Cardiac ventricle fibroblast (primary cell): ENCODE measurements around the gene RPL6. TPM values are rescaled to one million over a fixed set of nuclear protein-coding genes. Genes with fewer than 3 reads are reported as not detected.

Source experiments
- total RNA-seq: library from RNA; depleted of rRNA; stranded (reverse); fragments of >200 nt; gene quantifications from 2 replicates; pipeline ENCODE4 v1.2.3, GENCODE V29; 2015

RPL6 gene
- 1,899 and 1,923 TPM in 2 replicates for total RNA-seq

DNA sequence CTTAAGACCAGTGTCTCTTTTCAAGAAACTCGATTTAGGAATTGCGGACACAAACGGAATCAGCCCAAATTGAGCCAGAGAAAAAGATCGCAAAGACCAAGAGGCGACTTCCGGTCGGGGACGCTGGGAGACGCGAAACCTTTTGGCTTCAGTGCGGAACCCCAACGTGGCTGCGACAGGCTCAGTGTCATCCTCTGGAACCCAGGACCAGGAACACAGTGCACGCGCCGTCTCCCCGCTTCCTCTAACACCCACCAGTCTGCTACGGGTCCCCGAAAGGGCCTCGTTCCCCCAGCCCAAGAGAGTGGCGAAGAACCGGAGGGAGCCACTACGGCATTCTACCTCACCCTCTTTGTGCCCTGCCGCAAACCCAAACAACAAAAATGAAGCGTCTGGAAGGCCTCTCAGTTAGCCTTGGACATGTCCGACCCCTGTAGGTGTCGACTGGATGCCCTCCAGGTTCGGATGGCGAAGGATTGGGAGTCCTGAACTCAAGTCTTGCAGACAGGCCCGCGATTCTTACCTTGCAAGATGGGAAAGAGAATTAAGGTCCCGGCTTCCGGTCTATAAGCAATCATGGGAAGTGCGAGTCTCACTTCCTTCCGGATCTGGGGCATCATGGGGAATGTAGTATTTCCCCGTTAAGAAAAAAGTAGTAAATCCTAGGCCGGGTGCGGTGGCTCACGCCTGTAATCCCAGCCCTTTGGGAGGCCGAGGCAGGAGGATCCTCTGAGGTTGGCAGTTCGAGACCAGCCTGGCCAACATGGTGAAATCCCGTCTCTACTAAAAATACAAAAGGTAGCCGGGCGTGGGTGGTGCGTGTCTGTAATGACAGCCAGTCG is at the start of gene RPL6:
Gene RPL6, minus strand, starts transcription at position 542 of the 842 bp plus-strand sequence. CDS start 949 bp downstream, outside the sequence.

DNA sequence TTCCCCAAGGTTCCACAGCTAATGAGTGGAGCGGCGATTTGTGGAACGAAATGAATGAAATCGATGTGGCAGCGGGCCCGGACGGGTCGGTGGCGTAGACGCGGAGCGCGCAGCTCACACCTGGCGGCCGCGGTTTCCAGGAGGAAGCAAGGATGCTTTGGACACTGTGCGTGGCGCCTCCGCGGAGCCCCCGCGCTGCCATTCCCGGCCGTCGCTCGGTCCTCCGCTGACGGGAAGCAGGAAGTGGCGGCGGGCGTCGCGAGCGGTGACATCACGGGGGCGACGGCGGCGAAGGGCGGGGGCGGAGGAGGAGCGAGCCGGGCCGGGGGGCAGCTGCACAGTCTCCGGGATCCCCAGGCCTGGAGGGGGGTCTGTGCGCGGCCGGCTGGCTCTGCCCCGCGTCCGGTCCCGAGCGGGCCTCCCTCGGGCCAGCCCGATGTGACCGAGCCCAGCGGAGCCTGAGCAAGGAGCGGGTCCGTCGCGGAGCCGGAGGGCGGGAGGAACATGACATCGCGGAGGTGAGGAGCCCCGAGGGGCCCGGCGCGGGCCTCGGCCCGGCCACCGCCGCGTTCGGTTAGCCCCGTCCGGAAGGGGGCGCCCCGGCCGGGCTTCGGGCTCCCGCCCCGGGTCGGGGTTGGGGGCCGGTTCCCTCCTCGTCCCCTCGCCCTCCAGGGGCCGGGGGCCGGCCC is 9.3 kb upstream of the RPL6 start, which contains the start of gene PTPN11:
Gene PTPN11, plus strand, starts transcription at position 340 of the 689 bp plus-strand sequence. Its CDS starts 165 bp downstream, at position 505.

GRCh38 chr12:112381883-112382796 is 27.3 kb downstream of the RPL6 start, which contains the start of gene HECTD4:
Gene HECTD4 (minus strand): TSS chr12:112382431. CDS start chr12:112382128, 303 bp downstream.

Other genes with a start within 250 kb of the RPL6 start
- gene HECTD4, start 27.2 kb downstream of the RPL6 start, total RNA-seq = 10.2 and 11.3 TPM in 2 replicates
- 46.0 and 48.4 TPM in 2 replicates for gene PTPN11, start 9.3 kb upstream of the RPL6 start, total RNA-seq